ENCODE measurements around the gene MED26. TPM values are rescaled to one million over a fixed set of nuclear protein-coding genes. Genes with fewer than 3 reads are reported as not detected.
"Not testable (repeated sequence)": the region's sequence is repeated elsewhere in the genome, so short reads cannot be mapped to it uniquely, and the experiment has no call there.

MED26 gene
- total RNA-seq, 4 donors from 2014 or later = 12.0 to 16.6 (median 14.5) TPM

- DNase-seq (ENCODE audit: low spot score in 2 of 2) = peak; percentile 49 to 92
- H3K4me3 ChIP-seq (ENCODE audit: low read depth, poor library complexity, severe bottlenecking) = no peak overlapping the region
- intact Hi-C loops (cut with DNase I; ENCODE audit: low total_unique reads) = no loop called here
- 78 to 82% methylated on average over 10 of the region's 10 CpGs for WGBS, 2 donors
- TF ChIP-seq CTCF (IDR thresholded peaks at IDR 0.05) = no peak
- TF ChIP-seq POLR2A (IDR thresholded peaks at IDR 0.05) = no peak
These were observed 61.8 kb downstream of the MED26 start for GRCh38 chr19:16566161-16566560.

- no peak for TF ChIP-seq POLR2A (IDR thresholded peaks at IDR 0.05)
- no peak for TF ChIP-seq CTCF (IDR thresholded peaks at IDR 0.05)
- intact Hi-C loops (cut with DNase I; ENCODE audit: low total_unique reads) = no loop called here
- no peak overlapping the region for H3K4me3 ChIP-seq (ENCODE audit: low read depth, poor library complexity, severe bottlenecking)
- no peak for DNase-seq (ENCODE audit: low spot score in 2 of 2)
- 87 to 90% methylated on average over 7 of the region's 7 CpGs for WGBS, 2 donors
These were observed 63.2 kb downstream of the MED26 start for GRCh38 chr19:16564842-16565241.

GRCh38 chr19:16562608-16563025, 65.4 kb downstream of the MED26 start:
- no peak for DNase-seq (ENCODE audit: low spot score in 2 of 2)
- TF ChIP-seq CTCF (IDR thresholded peaks at IDR 0.05) (no peak), POLR2A (IDR thresholded peaks at IDR 0.05) (no peak)
- intact Hi-C loops (cut with DNase I; ENCODE audit: low total_unique reads) = no loop called here
- 93 to 96% methylated on average over 6 of the region's 6 CpGs for WGBS, 2 donors
- no peak overlapping the region for H3K4me3 ChIP-seq (ENCODE audit: low read depth, poor library complexity, severe bottlenecking)

- 81 to 86% methylated on average over 8 of the region's 8 CpGs for WGBS, 2 donors
- TF ChIP-seq POLR2A (IDR thresholded peaks at IDR 0.05) = no peak
- no peak for TF ChIP-seq CTCF (IDR thresholded peaks at IDR 0.05)
- DNase-seq (ENCODE audit: low spot score in 2 of 2) = no peak
- no peak overlapping the region for H3K4me3 ChIP-seq (ENCODE audit: low read depth, poor library complexity, severe bottlenecking)
- intact Hi-C loops (cut with DNase I; ENCODE audit: low total_unique reads) = no loop called here
These were observed 66.6 kb downstream of the MED26 start for GRCh38 chr19:16561382-16561781.

- no peak for DNase-seq (ENCODE audit: low spot score in 2 of 2)
- no peak overlapping the region for H3K4me3 ChIP-seq (ENCODE audit: low read depth, poor library complexity, severe bottlenecking)
- intact Hi-C loops (cut with DNase I; ENCODE audit: low total_unique reads) = no loop called here
- no peak for TF ChIP-seq POLR2A (IDR thresholded peaks at IDR 0.05)
- no peak for TF ChIP-seq CTCF (IDR thresholded peaks at IDR 0.05)
- 87 to 91% methylated on average over 10 of the region's 10 CpGs for WGBS, 2 donors
These were observed 68.2 kb downstream of the MED26 start for GRCh38 chr19:16559780-16560276.

GRCh38 chr19:16554776-16555175, 73.2 kb downstream of the MED26 start:
- intact Hi-C loops (cut with DNase I; ENCODE audit: low total_unique reads) = no loop called here
- no peak overlapping the region for H3K4me3 ChIP-seq (ENCODE audit: low read depth, poor library complexity, severe bottlenecking)
- no peak for TF ChIP-seq POLR2A (IDR thresholded peaks at IDR 0.05)
- no peak for TF ChIP-seq CTCF (IDR thresholded peaks at IDR 0.05)
- WGBS, 2 donors = 82 to 93% methylated on average over 8 of the region's 8 CpGs
- DNase-seq (ENCODE audit: low spot score in 2 of 2) = no peak

GRCh38 chr19:16551902-16552301, 76.1 kb downstream of the MED26 start:
- H3K4me3 ChIP-seq (ENCODE audit: low read depth, poor library complexity, severe bottlenecking); DNase-seq (ENCODE audit: low spot score in 2 of 2): not testable (repeated sequence)
- intact Hi-C loops (cut with DNase I; ENCODE audit: low total_unique reads) = loop anchor here (2.0 kb wide), 1 partner anchor 69 kb away; no protein-coding TSS in a partner anchor
- 93 to 96% methylated on average over 6 of the region's 6 CpGs for WGBS, 2 donors

Data from lower leg skin (tissue), 4 donors.